ENCODE data around the gene ITGB3.

DNA sequence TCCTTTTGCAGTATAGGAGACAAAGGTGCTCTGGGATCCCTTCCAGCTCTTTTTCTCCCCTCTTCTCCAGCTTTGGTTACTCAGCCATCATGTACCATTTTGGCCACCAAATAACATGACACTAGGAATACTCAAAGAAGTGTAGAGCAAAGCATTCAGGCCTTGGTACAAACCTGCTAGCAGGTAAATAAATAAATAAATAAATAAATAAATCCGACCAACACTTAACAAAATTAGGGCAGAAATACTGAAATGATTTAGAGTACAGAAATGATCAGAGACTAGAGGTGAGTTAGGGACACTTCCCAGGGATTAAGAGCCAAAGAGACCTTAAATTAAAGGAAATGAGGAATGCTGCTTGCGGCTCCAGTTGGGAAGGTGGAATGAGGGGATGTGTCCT, 17.7 kb upstream of the ITGB3 start:
- TF ChIP-seq, protein P1, sequence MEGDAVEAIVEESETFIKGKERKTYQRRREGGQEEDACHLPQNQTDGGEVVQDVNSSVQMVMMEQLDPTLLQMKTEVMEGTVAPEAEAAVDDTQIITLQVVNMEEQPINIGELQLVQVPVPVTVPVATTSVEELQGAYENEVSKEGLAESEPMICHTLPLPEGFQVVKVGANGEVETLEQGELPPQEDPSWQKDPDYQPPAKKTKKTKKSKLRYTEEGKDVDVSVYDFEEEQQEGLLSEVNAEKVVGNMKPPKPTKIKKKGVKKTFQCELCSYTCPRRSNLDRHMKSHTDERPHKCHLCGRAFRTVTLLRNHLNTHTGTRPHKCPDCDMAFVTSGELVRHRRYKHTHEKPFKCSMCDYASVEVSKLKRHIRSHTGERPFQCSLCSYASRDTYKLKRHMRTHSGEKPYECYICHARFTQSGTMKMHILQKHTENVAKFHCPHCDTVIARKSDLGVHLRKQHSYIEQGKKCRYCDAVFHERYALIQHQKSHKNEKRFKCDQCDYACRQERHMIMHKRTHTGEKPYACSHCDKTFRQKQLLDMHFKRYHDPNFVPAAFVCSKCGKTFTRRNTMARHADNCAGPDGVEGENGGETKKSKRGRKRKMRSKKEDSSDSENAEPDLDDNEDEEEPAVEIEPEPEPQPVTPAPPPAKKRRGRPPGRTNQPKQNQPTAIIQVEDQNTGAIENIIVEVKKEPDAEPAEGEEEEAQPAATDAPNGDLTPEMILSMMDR (IDR thresholded peaks at IDR 0.05) = no peak
- TF ChIP-seq GABPA (IDR thresholded peaks at IDR 0.05; ENCODE audit: low read depth) (no peak), NFIC (IDR thresholded peaks at IDR 0.05; ENCODE audit: borderline replicate concordance) (no peak), USF1 (IDR thresholded peaks at IDR 0.05; ENCODE audit: borderline replicate concordance, low read depth) (no peak), MXI1 (IDR thresholded peaks at IDR 0.05; ENCODE audit: low read depth, low read length) (no peak), GATA2 (CRISPR knock-in tag; IDR thresholded peaks at IDR 0.05) (no peak), USF2 (IDR thresholded peaks at IDR 0.05; ENCODE audit: borderline replicate concordance, low read depth, low read length) (no peak)
